ENCODE results near the gene TBC1D16. TPM values are rescaled to one million over a fixed set of nuclear protein-coding genes. Genes with fewer than 3 reads are reported as not detected.
A peak's percentile ranks its signal among the peaks of the same experiment; 100 is the strongest.
"Not testable (repeated sequence)": the region's sequence is repeated elsewhere in the genome, so short reads cannot be mapped to it uniquely, and the experiment has no call there.

Gene TBC1D16
- total RNA-seq, 1 donor from 2014 or later: 19.3 TPM

DNA sequence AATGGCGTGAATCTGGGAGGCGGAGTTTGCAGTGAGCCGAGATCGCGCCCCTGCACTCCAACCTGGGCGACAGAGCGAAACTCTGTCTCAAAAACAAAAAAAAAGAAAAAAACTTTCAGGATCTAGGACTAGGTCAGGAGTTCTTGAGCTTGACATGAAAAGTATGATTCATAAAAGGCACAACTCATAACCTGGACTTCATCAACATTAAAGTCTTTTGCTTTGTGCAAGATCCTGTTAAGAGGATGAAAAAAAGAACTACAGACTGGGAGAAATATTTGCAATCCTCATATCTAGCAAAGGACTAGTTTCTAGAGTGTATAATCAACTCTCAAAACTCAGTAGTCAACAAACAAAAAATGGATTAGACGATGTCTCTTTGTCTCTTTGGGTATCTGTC, 40.0 kb downstream of the TBC1D16 start:
- Histone ChIP-seq H3K4me3 (ENCODE audit: low read length in 3 of 3) (no peak overlapping the region), H3K9me3 (ENCODE audit: control insufficient read depth in 3 of 3, low read length in 3 of 3) (no peaks in the 10 kb centered on the region), H3K36me3 (ENCODE audit: control insufficient read depth in 3 of 3, insufficient read depth in 3 of 3, low read length in 3 of 3) (no peaks in the 10 kb centered on the region), H3K27me3 (ENCODE audit: control insufficient read depth in 3 of 3, insufficient read depth in 3 of 3, low read length in 3 of 3) (peaks cover 2 to 24% (median 4%) of the 10 kb centered on the region in 3 donors), H3K9ac (ENCODE audit: low read depth in 1 of 3, low read length in 3 of 3) (no peak overlapping the region), H3K4me1 (ENCODE audit: control insufficient read depth in 3 of 3, insufficient read depth in 3 of 3, low read length in 3 of 3) (peaks cover 14 to 25% (median 18%) of the 10 kb centered on the region in 3 donors), H3K27ac (ENCODE audit: low read depth, low read length) (no peak overlapping the region)

DNA sequence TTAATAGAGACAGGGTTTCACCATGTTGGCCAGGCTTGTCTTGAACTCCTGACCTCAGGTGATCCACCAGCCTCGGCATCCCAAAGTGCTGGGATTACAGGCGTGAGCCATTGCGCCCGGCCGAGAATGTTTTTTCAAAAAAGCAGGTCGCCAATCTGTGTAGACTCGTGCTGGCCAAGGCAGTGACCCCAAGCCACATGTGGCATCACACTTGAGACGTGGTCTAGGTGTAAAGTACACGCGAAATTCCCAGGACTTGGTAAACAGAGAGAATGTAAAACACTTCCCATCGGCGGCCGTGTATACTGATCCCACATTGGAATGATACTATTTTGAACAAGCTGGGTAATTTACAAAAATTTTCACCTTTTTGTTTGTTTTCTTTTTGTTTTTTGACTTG, 41.1 kb downstream of the TBC1D16 start:
- H3K36me3 ChIP-seq (ENCODE audit: control insufficient read depth in 3 of 3, insufficient read depth in 3 of 3, low read length in 3 of 3): no peaks in the 10 kb centered on the region

DNA sequence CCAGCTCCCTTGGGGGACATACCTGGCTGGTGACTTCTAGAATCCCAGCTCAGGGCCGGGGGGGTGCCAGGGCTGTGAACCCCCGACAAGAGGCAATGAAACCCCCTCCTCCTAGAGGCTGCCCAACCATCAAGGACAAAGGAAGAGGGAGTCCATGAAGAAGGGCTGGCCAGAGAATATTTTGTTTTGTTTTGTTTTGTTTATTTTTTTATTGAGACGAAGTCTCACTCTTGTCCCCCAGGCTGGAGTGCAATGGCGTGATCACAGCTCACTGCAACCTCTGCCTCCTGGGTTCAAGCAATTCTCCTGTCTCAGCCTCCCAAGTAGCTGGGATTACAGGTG, 41.5 kb downstream of the TBC1D16 start:
- not testable (repeated sequence) for H3K36me3 ChIP-seq (ENCODE audit: control insufficient read depth in 3 of 3, insufficient read depth in 3 of 3, low read length in 3 of 3); H3K4me3 ChIP-seq (ENCODE audit: low read length in 3 of 3); H3K9me3 ChIP-seq (ENCODE audit: control insufficient read depth in 3 of 3, low read length in 3 of 3); H3K27ac ChIP-seq (ENCODE audit: low read depth, low read length); H3K9ac ChIP-seq (ENCODE audit: low read depth in 1 of 3, low read length in 3 of 3)
- Histone ChIP-seq H3K27me3 (ENCODE audit: control insufficient read depth in 3 of 3, insufficient read depth in 3 of 3, low read length in 3 of 3) (peaks cover 0 to 28% (median 4%) of the 10 kb centered on the region in 3 donors), H3K4me1 (ENCODE audit: control insufficient read depth in 3 of 3, insufficient read depth in 3 of 3, low read length in 3 of 3) (peaks cover 14 to 24% (median 18%) of the 10 kb centered on the region in 3 donors)

More for the DNA sequence above, 41.1 kb downstream of the TBC1D16 start:
- H3K9ac ChIP-seq (ENCODE audit: low read depth in 1 of 3, low read length in 3 of 3): no peak overlapping the region
- H3K27ac ChIP-seq (ENCODE audit: low read depth, low read length): no peak overlapping the region
- no peaks in the 10 kb centered on the region for H3K9me3 ChIP-seq (ENCODE audit: control insufficient read depth in 3 of 3, low read length in 3 of 3)
- no peak overlapping the region for H3K4me3 ChIP-seq (ENCODE audit: low read length in 3 of 3)
- H3K4me1 ChIP-seq (ENCODE audit: control insufficient read depth in 3 of 3, insufficient read depth in 3 of 3, low read length in 3 of 3): peaks cover 14 to 24% (median 18%) of the 10 kb centered on the region in 3 donors
- peaks cover 0 to 28% (median 4%) of the 10 kb centered on the region in 3 donors for H3K27me3 ChIP-seq (ENCODE audit: control insufficient read depth in 3 of 3, insufficient read depth in 3 of 3, low read length in 3 of 3)

DNA sequence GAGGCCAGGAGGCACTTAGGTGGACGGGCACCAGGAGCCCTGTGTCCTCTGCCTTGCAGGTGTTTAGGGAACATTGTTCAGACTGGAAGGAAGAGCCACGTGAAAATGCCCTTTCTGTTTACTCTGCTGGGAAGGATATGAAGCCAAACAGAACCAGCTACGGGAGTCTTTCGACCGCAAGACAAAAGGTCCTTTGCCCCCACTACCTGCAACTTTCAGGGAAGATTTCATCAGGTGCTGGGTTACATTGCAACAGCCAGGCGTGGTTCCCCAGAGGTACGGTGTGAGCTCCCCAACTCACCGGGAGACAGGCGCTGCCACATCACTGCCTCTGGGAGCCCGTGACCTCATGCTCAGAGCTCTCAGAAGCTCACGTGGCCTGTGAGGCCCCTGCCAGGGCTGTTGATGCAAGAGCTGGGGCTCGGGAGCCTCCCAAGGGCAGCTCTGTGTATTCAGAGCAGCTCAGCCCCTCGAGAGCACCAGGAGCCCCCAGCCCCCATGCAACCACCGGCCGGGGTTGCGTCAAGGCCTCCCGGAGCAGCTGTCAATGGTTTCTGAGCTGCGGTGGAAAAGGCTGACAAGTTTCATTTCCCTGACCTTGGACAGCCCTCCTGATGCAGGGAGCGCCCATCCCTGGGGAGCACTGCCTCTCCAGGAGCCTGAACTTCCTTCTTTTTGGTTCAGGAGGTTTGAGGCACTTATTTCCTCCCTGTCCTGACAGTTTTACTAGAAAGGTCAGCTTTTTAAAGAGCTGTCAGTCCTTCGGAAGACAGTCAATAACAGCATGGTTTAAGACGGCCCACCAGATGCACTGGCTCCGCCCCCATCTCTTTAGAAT, 42.1 kb downstream of the TBC1D16 start:
- Histone ChIP-seq H3K4me3 (ENCODE audit: low read length in 3 of 3) (peak overlapping the region in 1 of 3 donors; percentile 22), H3K4me1 (ENCODE audit: control insufficient read depth in 3 of 3, insufficient read depth in 3 of 3, low read length in 3 of 3) (peaks cover 14 to 24% (median 18%) of the 10 kb centered on the region in 3 donors), H3K9ac (ENCODE audit: low read depth in 1 of 3, low read length in 3 of 3) (peak overlapping the region in 1 of 3 donors; percentile 16), H3K9me3 (ENCODE audit: control insufficient read depth in 3 of 3, low read length in 3 of 3) (no peaks in the 10 kb centered on the region), H3K36me3 (ENCODE audit: control insufficient read depth in 3 of 3, insufficient read depth in 3 of 3, low read length in 3 of 3) (no peaks in the 10 kb centered on the region), H3K27ac (ENCODE audit: low read depth, low read length) (no peak overlapping the region), H3K27me3 (ENCODE audit: control insufficient read depth in 3 of 3, insufficient read depth in 3 of 3, low read length in 3 of 3) (peaks cover 0 to 28% (median 4%) of the 10 kb centered on the region in 3 donors)

DNA sequence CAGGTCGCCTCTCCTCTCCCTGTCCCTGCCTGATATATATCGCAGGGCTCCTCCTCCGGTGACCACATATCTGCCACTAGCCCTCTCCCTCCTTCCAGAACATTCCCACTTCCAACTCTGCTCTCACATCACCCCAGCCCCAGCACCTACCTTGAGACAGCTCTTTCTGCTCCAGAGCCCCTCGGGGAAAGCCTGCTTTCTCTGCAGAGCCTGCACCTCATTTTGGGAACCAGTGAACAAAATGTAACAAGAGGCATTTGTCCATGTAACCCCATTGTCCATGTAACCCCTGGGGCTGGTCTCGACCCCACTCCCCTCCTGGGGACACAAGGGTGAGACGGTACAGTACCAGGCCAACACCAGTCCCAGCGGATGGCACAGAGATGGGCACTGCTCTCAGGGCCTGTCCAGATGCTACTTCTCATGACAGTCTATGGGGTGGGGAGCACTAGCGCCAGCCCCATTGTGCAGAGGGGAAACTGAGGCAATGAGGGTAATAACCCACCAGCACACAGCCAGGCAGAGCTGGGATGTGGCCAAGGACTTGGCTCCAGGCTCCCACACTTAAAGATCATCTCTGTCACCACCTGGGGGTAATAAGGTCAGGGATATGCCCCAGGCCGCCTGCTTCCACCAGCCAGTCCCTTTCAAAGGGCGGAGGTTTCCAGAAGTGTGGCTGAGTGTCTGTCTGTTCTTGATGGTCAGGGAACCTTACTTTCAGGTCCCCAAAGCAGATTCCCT, 42.9 kb downstream of the TBC1D16 start:
- H3K9ac ChIP-seq (ENCODE audit: low read depth in 1 of 3, low read length in 3 of 3): no peak overlapping the region
- H3K27me3 ChIP-seq (ENCODE audit: control insufficient read depth in 3 of 3, insufficient read depth in 3 of 3, low read length in 3 of 3): peaks cover 0 to 28% (median 4%) of the 10 kb centered on the region in 3 donors
- no peak overlapping the region for H3K27ac ChIP-seq (ENCODE audit: low read depth, low read length)
- no peak overlapping the region for H3K4me3 ChIP-seq (ENCODE audit: low read length in 3 of 3)
- no peaks in the 10 kb centered on the region for H3K9me3 ChIP-seq (ENCODE audit: control insufficient read depth in 3 of 3, low read length in 3 of 3)
- H3K36me3 ChIP-seq (ENCODE audit: control insufficient read depth in 3 of 3, insufficient read depth in 3 of 3, low read length in 3 of 3): no peaks in the 10 kb centered on the region
- peaks cover 14 to 30% (median 18%) of the 10 kb centered on the region in 3 donors for H3K4me1 ChIP-seq (ENCODE audit: control insufficient read depth in 3 of 3, insufficient read depth in 3 of 3, low read length in 3 of 3)

DNA sequence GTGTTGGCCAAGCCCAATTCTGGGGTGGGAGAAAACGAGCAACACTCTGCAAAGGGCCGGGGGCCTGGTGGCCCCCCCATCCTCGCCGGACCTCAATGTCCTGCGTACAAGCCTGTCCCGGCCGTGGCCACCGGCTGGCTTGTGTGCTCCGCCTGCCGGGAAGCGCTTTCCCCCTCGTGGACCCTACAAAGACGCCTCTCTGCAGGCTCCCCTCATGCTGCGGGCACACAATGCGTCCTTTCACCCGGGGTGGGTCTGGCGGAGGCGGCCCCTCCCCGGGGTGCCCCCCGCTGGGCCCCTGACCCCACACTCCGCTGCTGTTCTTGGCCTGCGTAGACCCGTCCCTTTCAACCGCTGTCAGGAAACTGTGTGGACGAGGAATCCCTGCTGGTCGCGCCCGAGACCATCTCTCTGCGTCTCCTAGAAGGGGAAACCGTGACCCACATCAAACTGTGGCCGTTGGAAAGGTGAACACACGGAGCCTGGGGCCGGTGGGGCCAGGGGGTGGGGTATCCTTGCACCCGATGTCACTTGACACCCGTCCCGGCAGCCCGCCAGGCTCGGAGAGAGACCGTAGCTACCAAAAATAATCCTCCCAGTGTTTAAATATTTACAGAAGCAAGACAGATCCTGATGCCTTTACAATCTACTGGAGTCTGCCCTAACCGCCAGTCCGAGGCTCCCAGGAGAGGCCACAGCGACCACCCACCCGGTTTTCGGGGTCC, 43.6 kb downstream of the TBC1D16 start:
- no peaks in the 10 kb centered on the region for H3K9me3 ChIP-seq (ENCODE audit: control insufficient read depth in 3 of 3, low read length in 3 of 3)
- no peak overlapping the region for H3K27ac ChIP-seq (ENCODE audit: low read depth, low read length)
- H3K4me3 ChIP-seq (ENCODE audit: low read length in 3 of 3): no peak overlapping the region
- peaks cover 0 to 32% (median 4%) of the 10 kb centered on the region in 3 donors for H3K27me3 ChIP-seq (ENCODE audit: control insufficient read depth in 3 of 3, insufficient read depth in 3 of 3, low read length in 3 of 3)
- H3K36me3 ChIP-seq (ENCODE audit: control insufficient read depth in 3 of 3, insufficient read depth in 3 of 3, low read length in 3 of 3): no peaks in the 10 kb centered on the region
- H3K9ac ChIP-seq (ENCODE audit: low read depth in 1 of 3, low read length in 3 of 3): no peak overlapping the region
- peaks cover 14 to 33% (median 18%) of the 10 kb centered on the region in 3 donors for H3K4me1 ChIP-seq (ENCODE audit: control insufficient read depth in 3 of 3, insufficient read depth in 3 of 3, low read length in 3 of 3)

DNA sequence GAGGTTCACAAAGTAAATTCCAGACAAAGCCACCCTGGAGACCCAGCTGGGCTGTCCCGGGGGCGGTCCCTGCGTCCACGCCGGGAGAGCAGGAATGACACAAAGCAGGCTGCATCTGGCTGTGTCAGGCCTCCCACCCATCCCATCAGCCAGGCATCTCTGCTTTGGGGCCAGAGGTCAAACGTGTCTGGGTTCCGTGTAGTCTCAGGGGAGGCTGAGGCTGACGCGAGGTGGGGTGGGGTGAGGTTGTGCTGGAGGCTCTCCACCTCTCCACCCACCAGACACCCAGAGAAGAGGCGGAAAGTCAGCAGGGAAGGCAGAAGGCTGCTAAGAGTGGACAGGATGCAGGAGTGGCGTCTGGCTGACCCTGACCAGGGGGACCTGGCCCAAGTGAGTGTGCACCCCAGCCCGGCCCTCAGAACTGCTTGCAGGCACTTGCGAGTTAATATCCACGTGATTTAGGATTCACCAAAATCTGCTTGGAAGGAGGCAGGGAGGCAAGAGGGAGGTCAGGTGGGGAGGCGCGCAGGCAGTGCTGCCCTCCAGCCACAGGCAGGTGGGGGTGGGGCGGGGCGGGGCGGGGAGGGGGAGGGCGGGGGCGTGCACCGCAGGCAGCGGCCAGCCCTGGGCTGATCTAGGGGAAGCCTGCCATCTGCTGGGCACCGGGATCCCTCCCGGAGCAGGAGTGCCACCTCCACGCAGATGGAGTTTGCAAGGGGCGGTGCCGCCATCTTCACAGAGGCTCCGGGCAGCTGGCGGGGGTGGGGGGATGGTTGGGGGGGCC, 44.3 kb downstream of the TBC1D16 start:
- Histone ChIP-seq H3K4me1 (ENCODE audit: control insufficient read depth in 3 of 3, insufficient read depth in 3 of 3, low read length in 3 of 3) (peaks cover 19 to 33% (median 20%) of the 10 kb centered on the region in 3 donors), H3K27ac (ENCODE audit: low read depth, low read length) (no peak overlapping the region), H3K27me3 (ENCODE audit: control insufficient read depth in 3 of 3, insufficient read depth in 3 of 3, low read length in 3 of 3) (peaks cover 0 to 34% (median 4%) of the 10 kb centered on the region in 3 donors)

DNA sequence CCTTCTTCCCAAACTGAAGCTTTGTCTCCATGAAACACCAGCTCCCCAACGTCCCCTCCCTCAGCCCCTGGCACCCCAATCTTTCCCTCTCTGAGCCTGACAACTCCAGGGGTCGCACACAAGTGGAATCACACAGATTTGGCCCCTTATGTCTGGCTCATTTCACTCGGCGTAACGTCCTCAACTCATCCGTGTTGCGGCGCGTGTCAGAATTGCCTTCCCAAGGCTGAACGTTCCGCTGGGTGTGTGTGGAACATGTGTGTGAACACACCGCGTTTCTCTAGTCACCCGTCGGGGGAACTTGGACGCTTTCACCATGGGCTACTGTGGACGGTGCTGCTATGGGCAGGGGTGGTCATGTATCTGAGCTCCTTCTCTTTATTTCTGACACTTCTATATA, 45.0 kb downstream of the TBC1D16 start:
- Histone ChIP-seq H3K27ac (ENCODE audit: low read depth, low read length) (no peak overlapping the region), H3K4me1 (ENCODE audit: control insufficient read depth in 3 of 3, insufficient read depth in 3 of 3, low read length in 3 of 3) (peaks cover 19 to 33% (median 20%) of the 10 kb centered on the region in 3 donors), H3K4me3 (ENCODE audit: low read length in 3 of 3) (no peak overlapping the region), H3K27me3 (ENCODE audit: control insufficient read depth in 3 of 3, insufficient read depth in 3 of 3, low read length in 3 of 3) (peaks cover 0 to 36% (median 4%) of the 10 kb centered on the region in 3 donors), H3K36me3 (ENCODE audit: control insufficient read depth in 3 of 3, insufficient read depth in 3 of 3, low read length in 3 of 3) (no peaks in the 10 kb centered on the region), H3K9me3 (ENCODE audit: control insufficient read depth in 3 of 3, low read length in 3 of 3) (no peaks in the 10 kb centered on the region), H3K9ac (ENCODE audit: low read depth in 1 of 3, low read length in 3 of 3) (no peak overlapping the region)

More for the DNA sequence above, 44.3 kb downstream of the TBC1D16 start:
- Histone ChIP-seq H3K9ac (ENCODE audit: low read depth in 1 of 3, low read length in 3 of 3) (peak overlapping the region in 1 of 3 donors; percentile 8), H3K36me3 (ENCODE audit: control insufficient read depth in 3 of 3, insufficient read depth in 3 of 3, low read length in 3 of 3) (no peaks in the 10 kb centered on the region), H3K4me3 (ENCODE audit: low read length in 3 of 3) (no peak overlapping the region), H3K9me3 (ENCODE audit: control insufficient read depth in 3 of 3, low read length in 3 of 3) (no peaks in the 10 kb centered on the region)

DNA sequence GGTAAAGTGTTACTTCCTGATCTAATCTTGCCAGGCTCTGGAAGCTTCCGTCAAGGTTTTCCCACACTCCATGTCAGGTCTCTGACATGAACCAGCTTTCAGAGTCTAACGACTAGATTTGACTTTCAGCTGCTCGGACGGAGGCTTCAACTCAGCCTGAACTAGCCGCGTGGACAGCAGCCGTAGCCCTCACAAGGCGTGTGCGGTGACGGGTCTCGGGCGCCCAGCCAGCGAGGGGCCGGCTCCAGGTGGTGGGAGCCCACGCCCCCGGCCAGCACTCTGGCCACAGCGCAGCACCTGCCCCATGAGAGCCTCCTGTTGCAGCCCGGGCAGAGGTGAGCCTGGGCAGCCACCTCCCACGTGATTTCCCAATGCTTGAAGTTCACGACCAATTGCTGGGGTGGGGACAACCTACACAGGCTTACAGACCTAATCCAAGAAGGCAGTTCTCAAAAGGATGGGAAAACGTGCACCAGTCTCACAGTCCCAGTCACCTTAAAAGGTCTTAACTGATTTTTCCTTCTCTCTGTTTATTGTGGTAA, 45.5 kb downstream of the TBC1D16 start:
- Histone ChIP-seq H3K4me3 (ENCODE audit: low read length in 3 of 3) (no peak overlapping the region), H3K9ac (ENCODE audit: low read depth in 1 of 3, low read length in 3 of 3) (no peak overlapping the region), H3K36me3 (ENCODE audit: control insufficient read depth in 3 of 3, insufficient read depth in 3 of 3, low read length in 3 of 3) (no peaks in the 10 kb centered on the region), H3K27me3 (ENCODE audit: control insufficient read depth in 3 of 3, insufficient read depth in 3 of 3, low read length in 3 of 3) (peaks cover 0 to 36% (median 4%) of the 10 kb centered on the region in 3 donors), H3K27ac (ENCODE audit: low read depth, low read length) (no peak overlapping the region), H3K9me3 (ENCODE audit: control insufficient read depth in 3 of 3, low read length in 3 of 3) (no peaks in the 10 kb centered on the region), H3K4me1 (ENCODE audit: control insufficient read depth in 3 of 3, insufficient read depth in 3 of 3, low read length in 3 of 3) (peaks cover 19 to 33% (median 20%) of the 10 kb centered on the region in 3 donors)

Measured in skeletal muscle tissue (tissue), 4 donors.